Lower lobe of right lung (tissue), 2 donors: Measurements from ENCODE around the gene FGF1. TPM values are rescaled to one million over a fixed set of nuclear protein-coding genes. Genes with fewer than 3 reads are reported as not detected.
A peak's percentile ranks its signal among the peaks of the same experiment; 100 is the strongest.

ENCODE experiments used
- ATAC-seq, 2 donors: fragments of 200-7000 bp; cut with Tn5 transposase; one replicate each; pipeline ENCODE4 v1.9.1; 2020 to 2022; ENCODE audit warnings: mild to moderate bottlenecking in 2 of 2, moderate library complexity in 2 of 2
- DNase-seq: peaks from one replicate; pipeline ENCODE4 v3.0.0-alpha.2; 2020
- H3K27ac ChIP-seq: fragments of 200-600 bp; one replicate; pipeline ENCODE4 v1.8.0; 2022
- H3K27me3 ChIP-seq: fragments of 200-600 bp; one replicate; pipeline ENCODE4 v1.8.0; 2022; ENCODE audit warnings: low read depth
- H3K36me3 ChIP-seq: fragments of 200-600 bp; one replicate; pipeline ENCODE4 v1.8.0; 2022; ENCODE audit warnings: mild to moderate bottlenecking
- H3K4me1 ChIP-seq: fragments of 200-600 bp; one replicate; pipeline ENCODE4 v1.8.0; 2022
- H3K4me3 ChIP-seq: fragments of 200-600 bp; one replicate; pipeline ENCODE4 v1.8.0; 2022; ENCODE audit warnings: mild to moderate bottlenecking
- H3K9me3 ChIP-seq: fragments of 200-600 bp; one replicate; pipeline ENCODE4 v1.8.0; 2022
- intact Hi-C: fragments of 100-400 bp; cut with DNase I; formaldehyde crosslinking; loops from one replicate; pipeline ENCODE4 v1.11.0; 2022
- total RNA-seq: library from RNA; stranded (reverse); fragmentation: NEBNext Ultra II Directional; extraction: Animal tissue kit (Norgen Biotek cat#: 25700); gene quantifications from one replicate; pipeline ENCODE4 v1.2.1, GENCODE V29; 2021
- TF ChIP-seq, protein P1 (sequence below): fragments of 200-600 bp; IDR thresholded peaks from one replicate; pipeline ENCODE4 v1.8.0; 2022; ENCODE audit warnings: antibody characterized with exemption, mild to moderate bottlenecking
- donor health status: DM: no; HTN: yes; CAD: no; lungs with severe emphysema.

FGF1 gene
- total RNA-seq, 1 donor from 2014 or later = 0.97 TPM

- ATAC-seq (no peak), DNase-seq (no peak)
- Histone ChIP-seq H3K27ac (no peak overlapping the region), H3K9me3 (no peaks in the 10 kb centered on the region), H3K4me1 (no peaks in the 10 kb centered on the region), H3K4me3 (no peak overlapping the region), H3K36me3 (no peaks in the 10 kb centered on the region), H3K27me3 (no peaks in the 10 kb centered on the region)
- intact Hi-C loops = no loop called here
- TF ChIP-seq, protein P1, sequence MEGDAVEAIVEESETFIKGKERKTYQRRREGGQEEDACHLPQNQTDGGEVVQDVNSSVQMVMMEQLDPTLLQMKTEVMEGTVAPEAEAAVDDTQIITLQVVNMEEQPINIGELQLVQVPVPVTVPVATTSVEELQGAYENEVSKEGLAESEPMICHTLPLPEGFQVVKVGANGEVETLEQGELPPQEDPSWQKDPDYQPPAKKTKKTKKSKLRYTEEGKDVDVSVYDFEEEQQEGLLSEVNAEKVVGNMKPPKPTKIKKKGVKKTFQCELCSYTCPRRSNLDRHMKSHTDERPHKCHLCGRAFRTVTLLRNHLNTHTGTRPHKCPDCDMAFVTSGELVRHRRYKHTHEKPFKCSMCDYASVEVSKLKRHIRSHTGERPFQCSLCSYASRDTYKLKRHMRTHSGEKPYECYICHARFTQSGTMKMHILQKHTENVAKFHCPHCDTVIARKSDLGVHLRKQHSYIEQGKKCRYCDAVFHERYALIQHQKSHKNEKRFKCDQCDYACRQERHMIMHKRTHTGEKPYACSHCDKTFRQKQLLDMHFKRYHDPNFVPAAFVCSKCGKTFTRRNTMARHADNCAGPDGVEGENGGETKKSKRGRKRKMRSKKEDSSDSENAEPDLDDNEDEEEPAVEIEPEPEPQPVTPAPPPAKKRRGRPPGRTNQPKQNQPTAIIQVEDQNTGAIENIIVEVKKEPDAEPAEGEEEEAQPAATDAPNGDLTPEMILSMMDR = no peak
Measured at GRCh38 chr5:142612494-142613270, 73.2 kb downstream of the FGF1 start.

GRCh38 chr5:142611154-142611553, 74.7 kb downstream of the FGF1 start:
- Histone ChIP-seq H3K27ac (no peak overlapping the region), H3K9me3 (no peaks in the 10 kb centered on the region), H3K27me3 (no peaks in the 10 kb centered on the region), H3K36me3 (no peaks in the 10 kb centered on the region), H3K4me3 (no peak overlapping the region), H3K4me1 (no peaks in the 10 kb centered on the region)
- TF ChIP-seq, protein P1 = peak; percentile 93
- ATAC-seq = peak; percentile 79 to 86
- intact Hi-C loops = no loop called here
- peak; percentile 64 for DNase-seq

GRCh38 chr5:142610176-142611001, 75.5 kb downstream of the FGF1 start:
- no peak overlapping the region for H3K4me3 ChIP-seq
- intact Hi-C loops = no loop called here
- ATAC-seq (no peak), DNase-seq (no peak)
- no peaks in the 10 kb centered on the region for H3K4me1 ChIP-seq
- H3K36me3 ChIP-seq = no peaks in the 10 kb centered on the region
- H3K27ac ChIP-seq = no peak overlapping the region
- no peaks in the 10 kb centered on the region for H3K9me3 ChIP-seq
- TF ChIP-seq, protein P1 = no peak
- H3K27me3 ChIP-seq = no peaks in the 10 kb centered on the region

- TF ChIP-seq, protein P1 = no peak
- ATAC-seq (peak; percentile 82 to 84), DNase-seq (peak; percentile 59)
- Histone ChIP-seq H3K27ac (peak overlapping the region; percentile 9), H3K4me3 (no peak overlapping the region), H3K27me3 (no peaks in the 10 kb centered on the region), H3K36me3 (no peaks in the 10 kb centered on the region), H3K9me3 (no peaks in the 10 kb centered on the region), H3K4me1 (no peaks in the 10 kb centered on the region)
- intact Hi-C loops = no loop called here
Measured at GRCh38 chr5:142609142-142609541, 76.7 kb downstream of the FGF1 start.

DNA sequence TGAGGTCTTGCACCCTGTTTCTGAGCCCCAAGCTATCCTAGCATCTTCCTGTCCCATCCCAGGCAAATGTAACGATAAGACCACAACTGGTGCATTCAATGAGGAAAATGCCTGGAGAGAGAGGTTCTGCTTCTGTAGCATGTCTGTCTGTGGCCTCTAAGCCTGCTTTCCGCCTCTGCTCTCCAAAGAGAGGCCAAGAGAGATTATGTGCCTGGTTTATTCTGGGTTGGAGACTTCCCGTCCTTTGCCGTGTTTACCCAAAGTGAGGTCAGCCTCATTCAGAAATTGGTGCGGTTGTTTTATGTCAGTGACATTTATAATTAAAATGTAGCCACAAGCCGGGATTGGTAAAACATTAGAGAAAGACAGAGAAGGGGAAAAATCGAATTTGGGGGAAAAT, 77.8 kb downstream of the FGF1 start:
- ATAC-seq = peak in 1 of 2 donors; percentile 50
- TF ChIP-seq, protein P1 = no peak
- Histone ChIP-seq H3K9me3 (no peaks in the 10 kb centered on the region), H3K4me1 (no peaks in the 10 kb centered on the region), H3K27ac (no peak overlapping the region), H3K36me3 (no peaks in the 10 kb centered on the region), H3K27me3 (no peaks in the 10 kb centered on the region), H3K4me3 (no peak overlapping the region)
- no peak for DNase-seq
- intact Hi-C loops = no loop called here
